Upper lobe of left lung (tissue), 4 donors: ENCODE results near the gene CNTNAP5.

ENCODE experiments used
- EP300 ChIP-seq, 4 donors: sonication (generic); formaldehyde crosslinking; IDR thresholded peaks; one replicate each; pipeline ENCODE4 v1.5.1; 2017; ENCODE audit warnings: antibody characterized with exemption in 4 of 4, control low read depth in 2 of 4
- POLR2A ChIP-seq, 4 donors: fragments of 450-650 bp; IDR thresholded peaks; one replicate each; pipeline ENCODE4 v1.5.1; 2016 to 2017; ENCODE audit warnings: antibody characterized with exemption in 4 of 4, mild to moderate bottlenecking in 2 of 4
- POLR2AphosphoS5 ChIP-seq, 2 donors: sonication (generic); formaldehyde crosslinking; IDR thresholded peaks; one replicate each; pipeline ENCODE4 v1.5.1; 2017; ENCODE audit warnings: antibody characterized with exemption in 2 of 2
- TF ChIP-seq, protein P1 (sequence below), 6 experiments: fragments of 450-650 bp in 4 of 6; fragments of 200-600 bp in 2 of 6; sonication (generic) in 2 of 6; IDR thresholded peaks; one replicate each; pipeline ENCODE4 v1.5.1; 2016 to 2019; ENCODE audit warnings: antibody characterized with exemption in 6 of 6

DNA sequence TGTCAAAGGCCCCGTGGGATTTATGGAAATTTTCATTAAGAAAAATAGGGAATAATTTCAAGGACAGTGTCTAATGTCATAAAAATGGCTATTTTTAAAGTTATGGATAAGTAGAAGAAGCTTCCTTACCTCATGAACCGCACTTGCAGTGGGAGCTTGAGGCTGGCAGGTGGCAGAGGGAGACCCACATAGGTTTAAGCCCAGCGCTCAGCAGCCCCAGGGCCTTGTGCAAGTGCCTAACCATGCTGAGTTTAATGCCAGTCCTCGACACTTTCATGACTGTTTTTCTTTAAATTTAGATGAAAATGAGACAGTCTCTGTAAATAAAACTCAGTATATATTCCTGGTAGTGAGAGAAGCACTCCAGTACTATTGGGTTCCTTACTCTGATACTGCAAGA, 285.6 kb downstream of the CNTNAP5 start:
- no peak for TF ChIP-seq POLR2AphosphoS5 (IDR thresholded peaks at IDR 0.05)
- TF ChIP-seq, protein P1, sequence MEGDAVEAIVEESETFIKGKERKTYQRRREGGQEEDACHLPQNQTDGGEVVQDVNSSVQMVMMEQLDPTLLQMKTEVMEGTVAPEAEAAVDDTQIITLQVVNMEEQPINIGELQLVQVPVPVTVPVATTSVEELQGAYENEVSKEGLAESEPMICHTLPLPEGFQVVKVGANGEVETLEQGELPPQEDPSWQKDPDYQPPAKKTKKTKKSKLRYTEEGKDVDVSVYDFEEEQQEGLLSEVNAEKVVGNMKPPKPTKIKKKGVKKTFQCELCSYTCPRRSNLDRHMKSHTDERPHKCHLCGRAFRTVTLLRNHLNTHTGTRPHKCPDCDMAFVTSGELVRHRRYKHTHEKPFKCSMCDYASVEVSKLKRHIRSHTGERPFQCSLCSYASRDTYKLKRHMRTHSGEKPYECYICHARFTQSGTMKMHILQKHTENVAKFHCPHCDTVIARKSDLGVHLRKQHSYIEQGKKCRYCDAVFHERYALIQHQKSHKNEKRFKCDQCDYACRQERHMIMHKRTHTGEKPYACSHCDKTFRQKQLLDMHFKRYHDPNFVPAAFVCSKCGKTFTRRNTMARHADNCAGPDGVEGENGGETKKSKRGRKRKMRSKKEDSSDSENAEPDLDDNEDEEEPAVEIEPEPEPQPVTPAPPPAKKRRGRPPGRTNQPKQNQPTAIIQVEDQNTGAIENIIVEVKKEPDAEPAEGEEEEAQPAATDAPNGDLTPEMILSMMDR (IDR thresholded peaks at IDR 0.05) = no peak
- TF ChIP-seq POLR2A (IDR thresholded peaks at IDR 0.05) = no peak
- no peak for TF ChIP-seq EP300 (IDR thresholded peaks at IDR 0.05)
